ENCODE measurements around the gene OR10G7.

OR10G7 gene

GRCh38 chr11:124082371-124082770 lies 41.2 kb upstream of the OR10G7 start:
- Histone ChIP-seq H3K9me2 (replicated peaks; ENCODE audit: insufficient read depth, low read length) (no peaks in the 10 kb centered on the region), H3K4me2 (ENCODE audit: low read depth, low read length, poor library complexity, severe bottlenecking) (no peak overlapping the region), H3K4me3 (ENCODE audit: insufficient read depth, low read length, poor library complexity, severe bottlenecking) (no peak overlapping the region), H3K9me3 (ENCODE audit: insufficient read depth, low read length) (no peaks in the 10 kb centered on the region), H3K9ac (ENCODE audit: low read length) (no peak overlapping the region), H3K27me3 (ENCODE audit: low read length) (no peaks in the 10 kb centered on the region), H3F3A (ENCODE audit: insufficient read depth) (no peaks in the 10 kb centered on the region), H4K20me1 (ENCODE audit: low read depth, low read length) (no peaks in the 10 kb centered on the region), H3K79me2 (ENCODE audit: insufficient read depth, low read length) (no peaks in the 10 kb centered on the region), H3K27ac (ENCODE audit: low read depth, low read length) (no peak overlapping the region), H3K36me3 (ENCODE audit: low read length) (no peaks in the 10 kb centered on the region), H2AFZ (ENCODE audit: low read depth, low read length, severe bottlenecking) (no peak overlapping the region)
- TF ChIP-seq CTCF (IDR thresholded peaks at IDR 0.05; ENCODE audit: insufficient read depth, low read length, poor library complexity, severe bottlenecking) (no peak), EZH2phosphoT487 (conservative IDR thresholded peaks at IDR 0.05; ENCODE audit: low read length) (no peak)

DNA sequence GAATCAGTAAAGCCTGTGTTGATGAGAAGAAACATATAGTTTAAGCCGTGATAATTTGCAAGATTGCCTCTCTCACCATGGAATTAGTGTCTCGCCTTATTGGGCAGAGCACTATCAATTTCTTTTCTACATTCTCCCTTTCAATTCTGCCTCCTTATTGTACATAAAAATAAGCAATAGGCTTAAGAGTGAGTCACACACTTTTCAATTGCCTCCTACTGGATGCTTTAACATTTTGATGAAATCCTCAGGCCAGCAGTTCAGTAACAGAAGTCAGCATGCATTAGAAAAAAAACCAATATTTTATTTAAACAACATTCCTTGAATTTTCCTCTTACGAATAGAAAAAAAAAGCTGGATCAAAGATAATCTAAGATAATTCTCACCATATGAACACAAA lies 40.4 kb upstream of the OR10G7 start:
- H3K4me3 ChIP-seq (ENCODE audit: insufficient read depth, low read length, poor library complexity, severe bottlenecking), result no peak overlapping the region
- no peaks in the 10 kb centered on the region for H4K20me1 ChIP-seq (ENCODE audit: low read depth, low read length)
- H3K36me3 ChIP-seq (ENCODE audit: low read length), result no peaks in the 10 kb centered on the region
- H3K9ac ChIP-seq (ENCODE audit: low read length), result no peak overlapping the region
- H3F3A ChIP-seq (ENCODE audit: insufficient read depth), result no peaks in the 10 kb centered on the region
- no peak overlapping the region for H2AFZ ChIP-seq (ENCODE audit: low read depth, low read length, severe bottlenecking)
- H3K27me3 ChIP-seq (ENCODE audit: low read length), result no peaks in the 10 kb centered on the region
- H3K79me2 ChIP-seq (ENCODE audit: insufficient read depth, low read length), result no peaks in the 10 kb centered on the region
- H3K9me3 ChIP-seq (ENCODE audit: insufficient read depth, low read length), result no peaks in the 10 kb centered on the region
- TF ChIP-seq EZH2phosphoT487 (conservative IDR thresholded peaks at IDR 0.05; ENCODE audit: low read length), result no peak
- no peak for TF ChIP-seq CTCF (IDR thresholded peaks at IDR 0.05; ENCODE audit: insufficient read depth, low read length, poor library complexity, severe bottlenecking)
- H3K9me2 ChIP-seq (replicated peaks; ENCODE audit: insufficient read depth, low read length), result no peaks in the 10 kb centered on the region
- no peak overlapping the region for H3K4me2 ChIP-seq (ENCODE audit: low read depth, low read length, poor library complexity, severe bottlenecking)
- H3K27ac ChIP-seq (ENCODE audit: low read depth, low read length), result no peak overlapping the region

DNA sequence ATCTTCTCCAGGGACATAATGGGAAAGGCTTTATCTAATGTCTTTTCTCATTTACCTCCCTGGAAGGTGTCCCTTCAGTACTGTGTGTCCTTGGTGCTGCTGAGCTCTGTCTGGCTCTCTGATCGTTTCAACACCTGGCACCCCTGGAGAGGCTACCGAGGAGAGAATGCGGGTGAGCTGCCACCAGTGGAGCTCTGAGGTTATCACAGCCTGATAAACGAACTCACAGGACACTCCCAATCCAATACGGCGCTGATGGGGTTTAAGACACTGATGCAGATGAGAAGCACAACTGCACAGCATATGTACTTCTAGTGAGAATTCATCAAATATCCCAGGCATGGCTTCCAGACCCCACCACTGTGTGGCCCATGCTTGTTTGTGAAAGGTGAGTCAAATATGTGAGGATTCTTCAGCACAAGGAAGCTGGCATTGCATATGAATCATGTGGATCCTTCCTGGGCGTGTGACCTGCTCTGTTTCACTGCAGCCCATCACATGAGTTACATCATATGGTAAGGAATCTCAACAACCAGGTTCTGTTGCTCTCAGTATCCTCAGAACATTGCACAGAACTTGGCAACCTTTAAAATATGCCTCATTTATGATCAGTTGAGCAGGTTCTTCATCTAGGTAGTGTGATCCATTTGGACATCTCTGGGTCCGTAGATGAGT lies 39.3 kb upstream of the OR10G7 start:
- Histone ChIP-seq H3K79me2 (ENCODE audit: insufficient read depth, low read length) (no peaks in the 10 kb centered on the region), H3K4me3 (ENCODE audit: insufficient read depth, low read length, poor library complexity, severe bottlenecking) (no peak overlapping the region), H4K20me1 (ENCODE audit: low read depth, low read length) (no peaks in the 10 kb centered on the region), H3K36me3 (ENCODE audit: low read length) (no peaks in the 10 kb centered on the region), H2AFZ (ENCODE audit: low read depth, low read length, severe bottlenecking) (no peak overlapping the region), H3F3A (ENCODE audit: insufficient read depth) (no peaks in the 10 kb centered on the region), H3K4me2 (ENCODE audit: low read depth, low read length, poor library complexity, severe bottlenecking) (no peak overlapping the region), H3K9me2 (replicated peaks; ENCODE audit: insufficient read depth, low read length) (no peaks in the 10 kb centered on the region), H3K9me3 (ENCODE audit: insufficient read depth, low read length) (no peaks in the 10 kb centered on the region), H3K9ac (ENCODE audit: low read length) (no peak overlapping the region), H3K27me3 (ENCODE audit: low read length) (no peaks in the 10 kb centered on the region), H3K27ac (ENCODE audit: low read depth, low read length) (no peak overlapping the region)
- TF ChIP-seq EZH2phosphoT487 (conservative IDR thresholded peaks at IDR 0.05; ENCODE audit: low read length) (no peak), CTCF (IDR thresholded peaks at IDR 0.05; ENCODE audit: insufficient read depth, low read length, poor library complexity, severe bottlenecking) (no peak)

Measured in SU-DHL-6 (cell line).